ENCODE results near the gene MXD3. TPM values are rescaled to one million over a fixed set of nuclear protein-coding genes. Genes with fewer than 3 reads are reported as not detected.

Gene MXD3
- total RNA-seq, 1 donor from 2014 or later: 6.4 TPM

- peaks cover 73% of the 10 kb centered on the region for H3K4me1 Mint-ChIP-seq (ENCODE audit: unreplicated experiment)
- H3K27ac Mint-ChIP-seq (ENCODE audit: unreplicated experiment): peak overlapping the region; percentile 97
- DNase-seq (ENCODE audit: low spot score): peak; percentile 60
- H3K9me3 Mint-ChIP-seq (ENCODE audit: unreplicated experiment): no peaks in the 10 kb centered on the region
- TF ChIP-seq CTCF (IDR thresholded peaks at IDR 0.05; ENCODE audit: unreplicated experiment): peak; percentile 16
- no peak overlapping the region for H3K4me3 Mint-ChIP-seq (ENCODE audit: unreplicated experiment)
- H3K27me3 Mint-ChIP-seq (ENCODE audit: unreplicated experiment): peaks cover 34% of the 10 kb centered on the region
- peaks cover 28% of the 10 kb centered on the region for H3K36me3 Mint-ChIP-seq (ENCODE audit: low read depth, unreplicated experiment)
These were observed 11.3 kb downstream of the MXD3 start for GRCh38 chr5:177300236-177300880.

GRCh38 chr5:177299697-177300096 is 12.0 kb downstream of the MXD3 start:
- Mint-ChIP-seq H3K36me3 (ENCODE audit: low read depth, unreplicated experiment) (peaks cover 26% of the 10 kb centered on the region), H3K4me1 (ENCODE audit: unreplicated experiment) (peaks cover 73% of the 10 kb centered on the region), H3K27me3 (ENCODE audit: unreplicated experiment) (peaks cover 31% of the 10 kb centered on the region), H3K27ac (ENCODE audit: unreplicated experiment) (peak overlapping the region; percentile 90), H3K4me3 (ENCODE audit: unreplicated experiment) (peak overlapping the region; percentile 59), H3K9me3 (ENCODE audit: unreplicated experiment) (no peaks in the 10 kb centered on the region)
- TF ChIP-seq CTCF (IDR thresholded peaks at IDR 0.05; ENCODE audit: unreplicated experiment): no peak
- DNase-seq (ENCODE audit: low spot score): no peak

GRCh38 chr5:177297922-177298321 is 13.8 kb downstream of the MXD3 start:
- TF ChIP-seq CTCF (IDR thresholded peaks at IDR 0.05; ENCODE audit: unreplicated experiment): no peak
- Mint-ChIP-seq H3K27ac (ENCODE audit: unreplicated experiment) (peak overlapping the region; percentile 30), H3K9me3 (ENCODE audit: unreplicated experiment) (no peaks in the 10 kb centered on the region), H3K4me1 (ENCODE audit: unreplicated experiment) (peaks cover 67% of the 10 kb centered on the region), H3K27me3 (ENCODE audit: unreplicated experiment) (peaks cover 21% of the 10 kb centered on the region), H3K36me3 (ENCODE audit: low read depth, unreplicated experiment) (peaks cover 22% of the 10 kb centered on the region), H3K4me3 (ENCODE audit: unreplicated experiment) (no peak overlapping the region)
- DNase-seq (ENCODE audit: low spot score): no peak

- peaks cover 61% of the 10 kb centered on the region for H3K4me1 Mint-ChIP-seq (ENCODE audit: unreplicated experiment)
- H3K36me3 Mint-ChIP-seq (ENCODE audit: low read depth, unreplicated experiment): peaks cover 34% of the 10 kb centered on the region
- peaks cover 14% of the 10 kb centered on the region for H3K27me3 Mint-ChIP-seq (ENCODE audit: unreplicated experiment)
These were observed 15.1 kb downstream of the MXD3 start for GRCh38 chr5:177296581-177296980.

More at GRCh38 chr5:177296581-177296980, 15.1 kb downstream of the MXD3 start:
- Mint-ChIP-seq H3K4me3 (ENCODE audit: unreplicated experiment) (peak overlapping the region; percentile 14), H3K27ac (ENCODE audit: unreplicated experiment) (peak overlapping the region; percentile 96), H3K9me3 (ENCODE audit: unreplicated experiment) (no peaks in the 10 kb centered on the region)
- TF ChIP-seq CTCF (IDR thresholded peaks at IDR 0.05; ENCODE audit: unreplicated experiment): no peak
- DNase-seq (ENCODE audit: low spot score): no peak

Measured in endothelial cell (in vitro differentiated cells).